ENCODE measurements around the gene NPHP4. TPM values are rescaled to one million over a fixed set of nuclear protein-coding genes. Genes with fewer than 3 reads are reported as not detected.

NPHP4 gene
- total and polyA plus RNA-seq, 9 of the 15 experiments (the other 6 are each of a cell fraction or from before 2014, with no cell fraction given): 0.52 to 26.2 (median 6.7) TPM

- intact Hi-C loops (cut with micrococcal nuclease) (no loop called here), in situ Hi-C loops (cut with MboI) (no loop called here)
- no TSS peak for BruUV-seq (replicated peaks)
- FAIRE-seq: no peak
- H3K27ac ChIP-seq (ENCODE audit: extremely low read depth, low read depth, low read length): no peak overlapping the region
- no peak for DNase-seq (ENCODE audit: extremely low read depth in 1 of 4, low spot score in 3 of 4)
- ChIA-PET POLR2A (interaction anchor here (1.1 kb wide), 1 partner anchor 45 kb away, joined by 3 read pairs; no protein-coding TSS in a partner anchor), CTCF (ENCODE audit: low intra/inter-chr PET ratio) (no interaction called here)
- WGBS (ENCODE audit: insufficient coverage, low coverage, missing lambda C conversion rate): under 1% methylated on average over 13 of the region's 13 CpGs
- peaks cover 34 to 49% of the 10 kb centered on the region in 2 experiments for H3K27me3 ChIP-seq (ENCODE audit: control insufficient read depth in 2 of 2, insufficient read depth in 2 of 2, low read length in 2 of 2)
- no peak for ATAC-seq
- no peak for TF ChIP-seq ZNF318 (IDR thresholded peaks at IDR 0.05; ENCODE audit: borderline replicate concordance in 1 of 2, low read depth in 1 of 2)
- no peak for TF ChIP-seq SNRNP70 (optimal IDR thresholded peaks at IDR 0.05; ENCODE audit: low read depth, low read length)
- no peak for TF ChIP-seq ARID1B (IDR thresholded peaks at IDR 0.05)
- no peaks in the 10 kb centered on the region for H3K36me3 ChIP-seq (ENCODE audit: control insufficient read depth, insufficient read depth, low read length)
- no peak overlapping the region for H2AFZ ChIP-seq (ENCODE audit: low read depth, low read length)
- H3K4me1 ChIP-seq (replicated peaks in 1 of 2; ENCODE audit: control insufficient read depth in 2 of 2, insufficient read depth in 2 of 2, low read length in 2 of 2): no peaks in the 10 kb centered on the region
- no peaks in the 10 kb centered on the region for H3K9me3 ChIP-seq (replicated peaks; ENCODE audit: control insufficient read depth, insufficient read depth, low read depth, low read length)
- no peak overlapping the region for H3K4me2 ChIP-seq (ENCODE audit: insufficient read depth, low read length)
- H4K20me1 ChIP-seq (replicated peaks; ENCODE audit: control insufficient read depth, insufficient read depth, low read length): peaks cover 16% of the 10 kb centered on the region; the same call in 1 of the 2 replicates
- H3K4me3 ChIP-seq: no peak overlapping the region
- H3K9ac ChIP-seq (ENCODE audit: insufficient read depth in 1 of 2, low read depth in 2 of 2, low read length in 2 of 2): no peak overlapping the region
- no peaks in the 10 kb centered on the region for H3K79me2 ChIP-seq (ENCODE audit: control insufficient read depth, insufficient read depth, low read length)
- H3K9me1 ChIP-seq (ENCODE audit: control insufficient read depth, insufficient read depth, low read length): no peaks in the 10 kb centered on the region
These were observed 165.6 kb downstream of the NPHP4 start for GRCh38 chr1:5826601-5827000.
